Chondrocyte (in vitro differentiated cells): Measurements from ENCODE around the gene RACGAP1. TPM values are rescaled to one million over a fixed set of nuclear protein-coding genes. Genes with fewer than 3 reads are reported as not detected.

Experiments
- DNase-seq: peaks from one replicate; pipeline ENCODE4 v3.0.0; 2021; ENCODE audit warnings: mixed read lengths, low spot score
- H3K27ac Mint-ChIP-seq: one replicate; pipeline ENCODE4 v1.8.0; 2021; ENCODE audit warnings: mild to moderate bottlenecking, moderate library complexity, mixed read lengths; ENCODE audit not compliant: unreplicated experiment
- H3K27me3 Mint-ChIP-seq: 2 replicates; pipeline ENCODE4 v1.8.0; 2021; ENCODE audit warnings: low read depth, mixed read lengths
- H3K36me3 Mint-ChIP-seq: 2 replicates; pipeline ENCODE4 v1.8.0; 2021; ENCODE audit warnings: low read depth, mixed read lengths
- H3K4me1 Mint-ChIP-seq: 2 replicates; pipeline ENCODE4 v1.8.0; 2021; ENCODE audit warnings: low read depth, mild to moderate bottlenecking, mixed read lengths
- H3K4me3 Mint-ChIP-seq: one replicate; pipeline ENCODE4 v1.8.0; 2021; ENCODE audit warnings: mild to moderate bottlenecking, moderate library complexity, mixed read lengths; ENCODE audit not compliant: unreplicated experiment
- H3K9me3 Mint-ChIP-seq: 2 replicates; pipeline ENCODE4 v1.8.0; 2021; ENCODE audit warnings: low read depth, mixed read lengths
- total RNA-seq: library from RNA; stranded (reverse); gene quantifications from 3 replicates; pipeline ENCODE4 v1.2.1, GENCODE V29; 2021
- TF ChIP-seq, protein P1 (sequence below): fragments of 200-600 bp; sonication (generic); IDR thresholded peaks from 2 replicates; pipeline ENCODE4 v1.5.0; 2021; ENCODE audit warnings: antibody characterized with exemption, mild to moderate bottlenecking, moderate library complexity

Gene RACGAP1
- total RNA-seq, 1 donor from 2014 or later, result 25.7 TPM

- Mint-ChIP-seq H3K36me3 (peaks cover 1% of the 10 kb centered on the region), H3K9me3 (no peaks in the 10 kb centered on the region), H3K4me3 (peak overlapping the region; percentile 55), H3K27ac (no peak overlapping the region), H3K4me1 (peaks cover 14% of the 10 kb centered on the region), H3K27me3 (peaks cover 14% of the 10 kb centered on the region)
- peak; percentile 70 for DNase-seq
- TF ChIP-seq, protein P1, sequence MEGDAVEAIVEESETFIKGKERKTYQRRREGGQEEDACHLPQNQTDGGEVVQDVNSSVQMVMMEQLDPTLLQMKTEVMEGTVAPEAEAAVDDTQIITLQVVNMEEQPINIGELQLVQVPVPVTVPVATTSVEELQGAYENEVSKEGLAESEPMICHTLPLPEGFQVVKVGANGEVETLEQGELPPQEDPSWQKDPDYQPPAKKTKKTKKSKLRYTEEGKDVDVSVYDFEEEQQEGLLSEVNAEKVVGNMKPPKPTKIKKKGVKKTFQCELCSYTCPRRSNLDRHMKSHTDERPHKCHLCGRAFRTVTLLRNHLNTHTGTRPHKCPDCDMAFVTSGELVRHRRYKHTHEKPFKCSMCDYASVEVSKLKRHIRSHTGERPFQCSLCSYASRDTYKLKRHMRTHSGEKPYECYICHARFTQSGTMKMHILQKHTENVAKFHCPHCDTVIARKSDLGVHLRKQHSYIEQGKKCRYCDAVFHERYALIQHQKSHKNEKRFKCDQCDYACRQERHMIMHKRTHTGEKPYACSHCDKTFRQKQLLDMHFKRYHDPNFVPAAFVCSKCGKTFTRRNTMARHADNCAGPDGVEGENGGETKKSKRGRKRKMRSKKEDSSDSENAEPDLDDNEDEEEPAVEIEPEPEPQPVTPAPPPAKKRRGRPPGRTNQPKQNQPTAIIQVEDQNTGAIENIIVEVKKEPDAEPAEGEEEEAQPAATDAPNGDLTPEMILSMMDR, result no peak
Observed at GRCh38 chr12:50057896-50058670, 32.8 kb upstream of the RACGAP1 start.

GRCh38 chr12:50057000-50057841 is 31.9 kb upstream of the RACGAP1 start, which contains the start of gene ASIC1:
Gene ASIC1 (plus strand): TSS chr12:50057596. CDS start chr12:50058767, 1,171 bp downstream.
- TF ChIP-seq, protein P1, result peak; percentile 54
- H3K4me1 Mint-ChIP-seq, result peaks cover 14% of the 10 kb centered on the region
- H3K27me3 Mint-ChIP-seq, result peaks cover 22% of the 10 kb centered on the region
- peak within 1 kb of the TSS; percentile 85 for H3K27ac Mint-ChIP-seq
- peak within 1 kb of the TSS; percentile 86 for H3K4me3 Mint-ChIP-seq
- no peaks in the 10 kb centered on the region for H3K9me3 Mint-ChIP-seq
- H3K36me3 Mint-ChIP-seq, result peaks cover 1% of the 10 kb centered on the region
- DNase-seq, result peak; percentile 85

GRCh38 chr12:50056639-50056976 is 31.3 kb upstream of the RACGAP1 start:
- peak overlapping the region; percentile 86 for H3K4me3 Mint-ChIP-seq
- H3K27ac Mint-ChIP-seq, result no peak overlapping the region
- peaks cover 1% of the 10 kb centered on the region for H3K36me3 Mint-ChIP-seq
- DNase-seq, result peak; percentile 32
- H3K4me1 Mint-ChIP-seq, result peaks cover 14% of the 10 kb centered on the region
- TF ChIP-seq, protein P1, result no peak
- H3K9me3 Mint-ChIP-seq, result no peaks in the 10 kb centered on the region
- peaks cover 29% of the 10 kb centered on the region for H3K27me3 Mint-ChIP-seq

DNA sequence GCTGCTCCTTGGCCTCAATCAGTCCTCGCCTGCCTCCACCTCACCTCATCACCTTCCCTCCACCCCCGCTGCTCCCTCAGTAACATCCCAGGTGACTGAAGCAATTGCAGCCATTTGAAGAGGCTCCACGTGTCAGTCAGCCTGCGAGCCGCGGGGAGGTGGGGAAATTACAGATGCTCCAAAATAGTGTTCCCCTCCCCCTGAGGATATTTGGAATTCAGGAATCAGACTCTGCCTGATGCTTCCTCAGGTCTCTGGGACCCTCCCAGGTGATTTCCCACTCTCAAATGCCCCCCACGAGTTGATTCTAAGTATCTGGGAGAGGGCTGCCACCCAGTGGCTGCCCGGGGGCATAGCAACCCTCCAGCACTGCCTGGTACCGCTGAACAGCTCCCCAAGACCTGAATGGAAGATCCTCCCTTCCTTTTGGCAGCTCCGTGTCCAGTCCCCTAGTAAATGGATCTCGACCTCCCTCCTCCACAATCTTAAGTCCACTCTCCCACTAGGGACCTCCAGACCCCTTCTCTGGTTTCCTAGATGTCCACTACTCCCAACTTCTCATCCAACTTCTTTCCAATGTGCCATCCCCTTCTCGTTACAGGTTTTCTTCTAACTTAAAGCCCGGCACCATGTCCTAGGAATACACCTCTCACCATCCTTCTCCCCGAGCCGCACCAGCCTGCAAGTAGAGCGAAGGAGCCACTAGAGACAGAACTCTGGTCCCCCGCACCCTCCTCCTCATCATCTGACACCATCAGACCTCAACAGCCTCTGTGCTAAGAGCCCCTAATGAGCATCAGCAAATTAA is 30.7 kb upstream of the RACGAP1 start:
- H3K4me1 Mint-ChIP-seq, result peaks cover 14% of the 10 kb centered on the region

More for the DNA sequence above, 30.7 kb upstream of the RACGAP1 start:
- peak; percentile 46 for DNase-seq
- Mint-ChIP-seq H3K36me3 (peaks cover 1% of the 10 kb centered on the region), H3K27me3 (peaks cover 33% of the 10 kb centered on the region), H3K4me3 (peak overlapping the region; percentile 44), H3K9me3 (no peaks in the 10 kb centered on the region), H3K27ac (no peak overlapping the region)
- TF ChIP-seq, protein P1, result peak; percentile 99
